Mesodermal cell (in vitro differentiated cells): ENCODE results near the gene MYL6B.

Experiments used
- H3K27ac ChIP-seq: 2 replicates; pipeline ENCODE4 v1.7.0; 2013; ENCODE audit warnings: mild to moderate bottlenecking, low read depth, low read length, moderate library complexity; ENCODE audit not compliant: severe bottlenecking
- H3K36me3 ChIP-seq: 2 replicates; pipeline ENCODE4 v1.7.1; 2013; ENCODE audit warnings: mild to moderate bottlenecking, low read length, moderate library complexity; ENCODE audit not compliant: control insufficient read depth, insufficient read depth
- H3K4me1 ChIP-seq: one replicate; pipeline ENCODE4 v1.7.1; 2013; ENCODE audit warnings: mild to moderate bottlenecking, low read length; ENCODE audit not compliant: insufficient read depth, control insufficient read depth, poor library complexity, severe bottlenecking
- H3K4me3 ChIP-seq: 2 replicates; pipeline ENCODE4 v1.7.0; 2013; ENCODE audit warnings: low read length, control low read depth, mild to moderate bottlenecking; ENCODE audit not compliant: insufficient read depth, poor library complexity, severe bottlenecking; ENCODE audit errors: extremely low read depth
- H3K9me3 ChIP-seq: 2 replicates; pipeline ENCODE4 v1.7.1; 2013; ENCODE audit warnings: mild to moderate bottlenecking, low read length, moderate library complexity; ENCODE audit not compliant: control insufficient read depth
- WGBS, 2 experiments: methylation state at CpG; one replicate each; pipeline ENCODE4 v1.1.5; 2013; ENCODE audit warnings: missing lambda C conversion rate in 2 of 2; ENCODE audit not compliant: insufficient coverage in 2 of 2; 5-methylcytosine and 5-hydroxymethylcytosine counted together

The MYL6B gene

DNA sequence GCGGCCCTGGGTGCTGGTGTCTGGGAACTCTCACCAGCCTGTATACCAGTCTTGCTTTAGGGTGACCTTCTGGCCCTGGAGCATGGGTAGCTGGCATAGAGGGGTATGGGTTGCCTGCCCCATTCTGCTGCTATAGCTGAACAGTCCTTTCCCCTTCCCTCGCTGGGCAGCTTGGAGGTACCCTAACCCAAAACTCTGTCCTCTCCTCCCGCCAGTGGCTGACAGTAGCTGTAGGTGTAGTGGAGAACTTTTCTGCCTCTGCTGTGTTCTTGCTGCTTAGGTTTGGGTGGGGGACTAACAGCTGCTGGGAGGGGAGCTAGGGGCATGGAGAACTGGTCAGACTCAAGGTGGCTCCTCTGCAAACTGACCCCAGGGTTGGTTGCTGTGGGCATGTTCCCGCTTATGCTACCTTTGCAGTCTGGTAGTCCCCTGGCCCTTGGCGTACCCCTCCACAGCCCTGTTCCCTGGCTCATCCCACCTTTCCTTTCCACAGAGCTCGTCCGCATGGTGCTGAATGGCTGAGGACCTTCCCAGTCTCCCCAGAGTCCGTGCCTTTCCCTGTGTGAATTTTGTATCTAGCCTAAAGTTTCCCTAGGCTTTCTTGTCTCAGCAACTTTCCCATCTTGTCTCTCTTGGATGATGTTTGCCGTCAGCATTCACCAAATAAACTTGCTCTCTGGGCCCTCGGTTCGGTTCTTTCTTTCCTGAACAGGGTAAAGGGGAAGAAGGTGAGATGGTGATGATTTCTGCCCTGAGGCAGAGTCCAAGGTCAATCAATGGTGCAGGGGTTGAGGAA is 8.7 kb downstream of the MYL6B start:
- Histone ChIP-seq H3K4me1 (peaks cover 25% of the 10 kb centered on the region), H3K4me3 (peak overlapping the region; percentile 99), H3K27ac (peak overlapping the region; percentile 88), H3K9me3 (no peaks in the 10 kb centered on the region), H3K36me3 (peaks cover 82% of the 10 kb centered on the region)
- 89 to 96% methylated on average over 4 to 5 of the region's 11 CpGs for WGBS, 2 experiments

DNA sequence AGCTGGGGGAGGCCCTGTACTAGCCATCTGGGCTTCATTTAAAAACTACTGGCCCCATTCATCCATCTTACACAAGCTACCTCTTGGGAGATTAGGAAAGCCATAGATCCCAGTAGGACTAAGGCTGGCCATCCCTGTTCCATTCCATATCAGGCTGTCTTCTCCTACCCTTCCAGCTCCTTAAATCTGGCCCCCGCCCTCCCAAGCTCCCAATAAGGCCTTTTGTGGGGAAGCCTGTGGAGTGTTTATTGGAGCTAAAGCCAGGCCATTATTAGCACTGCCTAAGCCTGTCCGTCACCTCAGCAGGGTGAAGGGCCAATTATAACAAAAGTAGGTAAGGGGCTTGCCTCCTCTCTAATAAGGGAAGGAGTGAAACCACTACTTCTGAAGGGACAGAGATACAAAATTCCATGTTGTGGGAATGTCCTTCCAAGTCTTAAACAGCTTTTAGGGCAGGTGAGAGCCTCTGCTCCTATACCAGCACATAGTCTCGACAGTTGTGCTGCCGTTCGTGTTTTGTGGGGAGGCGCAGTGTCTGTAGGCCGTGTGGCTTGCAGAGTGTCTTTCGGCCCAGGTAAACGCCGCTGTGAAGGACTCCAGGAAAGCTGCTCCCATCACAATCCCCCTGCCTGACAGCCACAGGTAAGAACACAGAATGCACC is 9.4 kb downstream of the MYL6B start:
- H3K4me3 ChIP-seq, result no peak overlapping the region
- peak overlapping the region; percentile 6 for H3K27ac ChIP-seq
- peaks cover 81% of the 10 kb centered on the region for H3K36me3 ChIP-seq
- WGBS, 2 experiments, result 90 to 95% methylated on average over 5 to 9 of the region's 10 CpGs
- H3K9me3 ChIP-seq, result no peaks in the 10 kb centered on the region
- H3K4me1 ChIP-seq, result peaks cover 22% of the 10 kb centered on the region

GRCh38 chr12:56162468-56163290 is 10.3 kb downstream of the MYL6B start:
- Histone ChIP-seq H3K9me3 (no peaks in the 10 kb centered on the region), H3K27ac (peak overlapping the region; percentile 45), H3K4me1 (peaks cover 18% of the 10 kb centered on the region), H3K4me3 (no peak overlapping the region), H3K36me3 (peaks cover 86% of the 10 kb centered on the region)
- WGBS, 2 experiments, result 78 to 87% methylated on average over 3 to 7 of the region's 11 CpGs

DNA sequence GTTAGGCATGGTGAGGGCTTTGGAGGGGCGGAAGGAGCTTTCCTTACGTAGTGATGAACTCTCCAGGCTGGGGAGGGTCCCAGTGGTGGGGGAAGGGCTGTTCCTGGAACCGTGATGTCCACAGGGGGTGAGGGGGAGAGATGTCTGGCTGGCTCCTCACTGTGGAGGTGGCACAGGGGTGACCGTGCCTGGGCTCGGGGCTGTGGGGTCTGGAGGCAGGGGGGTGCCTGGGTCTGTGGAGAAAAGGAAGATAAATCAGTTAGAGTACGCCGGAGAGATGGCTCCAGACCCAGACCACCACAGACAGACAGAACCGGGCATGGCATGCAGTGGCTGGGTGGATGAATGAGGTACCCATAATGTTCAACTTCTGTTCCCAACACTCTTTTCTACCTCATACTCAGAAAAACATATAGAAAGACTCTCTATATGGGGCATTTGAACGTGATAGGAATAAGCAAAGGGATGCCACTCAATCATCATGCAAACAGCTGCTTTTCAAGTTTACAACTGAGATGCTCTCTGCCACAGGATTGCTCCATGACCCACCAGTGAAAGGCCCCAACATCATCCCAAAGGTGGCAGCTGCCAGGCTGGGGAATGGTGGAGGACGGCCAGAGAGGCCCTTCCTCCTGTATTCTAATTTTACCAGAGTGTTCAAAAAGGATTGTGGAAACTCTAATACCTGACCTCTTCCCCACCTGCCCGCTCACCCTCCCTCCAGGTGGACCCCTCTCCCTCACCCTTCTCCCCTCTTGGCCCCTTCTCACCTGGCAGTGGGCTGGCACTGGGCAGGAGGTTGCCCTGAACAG is 11.4 kb downstream of the MYL6B start:
- H3K9me3 ChIP-seq, result no peaks in the 10 kb centered on the region
- WGBS, 2 experiments, result 84 to 93% methylated on average over 3 to 9 of the region's 11 CpGs
- no peak overlapping the region for H3K4me3 ChIP-seq
- peaks cover 18% of the 10 kb centered on the region for H3K4me1 ChIP-seq
- peaks cover 93% of the 10 kb centered on the region for H3K36me3 ChIP-seq
- H3K27ac ChIP-seq, result no peak overlapping the region

GRCh38 chr12:56164345-56164729 is 11.9 kb downstream of the MYL6B start:
- Histone ChIP-seq H3K27ac (no peak overlapping the region), H3K36me3 (peaks cover 93% of the 10 kb centered on the region), H3K4me1 (peaks cover 18% of the 10 kb centered on the region), H3K9me3 (no peaks in the 10 kb centered on the region), H3K4me3 (no peak overlapping the region)
- 97 to 98% methylated on average over 9 to 16 of the region's 17 CpGs for WGBS, 2 experiments

DNA sequence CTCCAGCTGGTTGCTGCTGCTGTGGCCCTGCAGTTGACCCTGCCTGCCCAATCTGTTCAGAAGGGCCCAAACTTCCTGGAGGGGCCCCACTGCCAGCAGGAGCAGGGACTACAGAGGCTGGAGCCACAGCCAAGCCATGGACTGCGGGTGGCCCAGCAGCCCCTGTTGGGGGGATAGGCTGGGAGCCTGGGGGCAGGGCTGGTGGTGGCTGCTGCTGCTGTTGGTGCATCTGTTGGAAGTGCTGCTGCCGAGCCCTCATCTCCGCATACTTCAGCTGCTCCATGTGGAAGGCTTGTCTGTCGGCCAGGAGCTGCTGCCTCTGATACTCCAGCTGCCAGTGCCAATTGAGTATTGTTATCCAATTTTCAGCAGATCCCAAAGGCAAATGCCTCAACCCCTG is 13.0 kb downstream of the MYL6B start:
- peaks cover 14% of the 10 kb centered on the region for H3K4me1 ChIP-seq
- no peak overlapping the region for H3K4me3 ChIP-seq
- H3K27ac ChIP-seq, result no peak overlapping the region
- WGBS, 2 experiments, result 90 to 96% methylated on average over 3 to 4 of the region's 4 CpGs
- no peaks in the 10 kb centered on the region for H3K9me3 ChIP-seq
- peaks cover 93% of the 10 kb centered on the region for H3K36me3 ChIP-seq

GRCh38 chr12:56169229-56169759 is 16.9 kb downstream of the MYL6B start:
- H3K9me3 ChIP-seq, result no peaks in the 10 kb centered on the region
- no peak overlapping the region for H3K27ac ChIP-seq
- no peaks in the 10 kb centered on the region for H3K4me1 ChIP-seq
- no peak overlapping the region for H3K4me3 ChIP-seq
- WGBS, 2 experiments, result 93 to 94% methylated on average over 10 to 11 of the region's 11 CpGs
- H3K36me3 ChIP-seq, result peaks cover 92% of the 10 kb centered on the region

GRCh38 chr12:56172839-56173238 is 20.5 kb downstream of the MYL6B start:
- no peak overlapping the region for H3K27ac ChIP-seq
- H3K4me3 ChIP-seq, result no peak overlapping the region
- H3K9me3 ChIP-seq, result no peaks in the 10 kb centered on the region
- 93% methylated on average over 5 to 7 of the region's 7 CpGs for WGBS, 2 experiments
- no peaks in the 10 kb centered on the region for H3K4me1 ChIP-seq
- peaks cover 92% of the 10 kb centered on the region for H3K36me3 ChIP-seq

DNA sequence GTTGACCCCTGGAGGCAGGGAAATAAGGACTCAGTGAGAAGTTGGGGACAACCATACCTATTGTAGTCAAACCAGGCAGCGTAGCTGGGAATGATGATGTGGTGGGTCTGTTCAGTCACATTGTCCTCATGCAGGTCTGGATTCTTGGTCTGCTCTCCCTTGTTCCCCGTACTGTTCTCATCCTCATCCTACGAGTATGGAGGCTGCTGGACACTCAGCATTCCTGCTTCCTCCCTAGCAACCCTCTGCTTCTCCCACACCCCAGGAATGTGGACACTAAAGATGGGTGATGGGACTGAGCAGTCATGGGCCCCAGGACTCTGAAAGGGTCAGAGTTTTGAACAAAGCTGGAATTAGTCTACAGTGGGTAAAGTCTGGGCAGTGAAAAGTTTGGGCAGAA is 26.0 kb downstream of the MYL6B start:
- Histone ChIP-seq H3K9me3 (no peaks in the 10 kb centered on the region), H3K4me3 (no peak overlapping the region), H3K27ac (no peak overlapping the region), H3K36me3 (peaks cover 90% of the 10 kb centered on the region), H3K4me1 (no peaks in the 10 kb centered on the region)
- 92% methylated on average over 2 of the region's 3 CpGs; no CpG with 5 or more reads in 1 of the 2 experiments for WGBS, 2 experiments

GRCh38 chr12:56186957-56187356 is 34.6 kb downstream of the MYL6B start:
- peaks cover 55% of the 10 kb centered on the region for H3K36me3 ChIP-seq
- 100% methylated on average over 2 of the region's 2 CpGs; no CpG with 5 or more reads in 1 of the 2 experiments for WGBS, 2 experiments

More at GRCh38 chr12:56186957-56187356, 34.6 kb downstream of the MYL6B start:
- Histone ChIP-seq H3K27ac (no peak overlapping the region), H3K4me1 (peaks cover 10% of the 10 kb centered on the region), H3K9me3 (no peaks in the 10 kb centered on the region), H3K4me3 (no peak overlapping the region)
